H9 (cell line): ENCODE data around the gene ZSWIM3. TPM values are rescaled to one million over a fixed set of nuclear protein-coding genes. Genes with fewer than 3 reads are reported as not detected.

Experiments used
- DNase-seq: peaks from one replicate; pipeline ENCODE4 v3.0.0-alpha.2; 2017
- H2AFZ ChIP-seq: one replicate; pipeline ENCODE4 v1.6.1; 2013; ENCODE audit warnings: mild to moderate bottlenecking, low read length, control low read depth, moderate library complexity
- H2AK5ac ChIP-seq: 2 replicates; pipeline ENCODE4 v1.6.1; 2013; ENCODE audit warnings: low read length, control low read depth, mixed read lengths; ENCODE audit not compliant: insufficient read length
- H2BK120ac ChIP-seq: one replicate; pipeline ENCODE4 v1.6.1; 2013; ENCODE audit warnings: low read depth, mild to moderate bottlenecking, low read length, control low read depth, inconsistent platforms; ENCODE audit not compliant: poor library complexity, severe bottlenecking
- H2BK12ac ChIP-seq: 2 replicates; pipeline ENCODE4 v1.6.1; 2013; ENCODE audit warnings: low read length, control low read depth, mixed read lengths, low read depth; ENCODE audit not compliant: insufficient read length
- H2BK15ac ChIP-seq: 2 replicates; pipeline ENCODE4 v1.6.1; 2013; ENCODE audit warnings: low read depth, low read length, control low read depth
- H2BK20ac ChIP-seq: one replicate; pipeline ENCODE4 v1.6.1; 2013; ENCODE audit warnings: low read depth, mild to moderate bottlenecking, low read length, control low read depth, inconsistent platforms; ENCODE audit not compliant: poor library complexity, severe bottlenecking
- H2BK5ac ChIP-seq: 2 replicates; pipeline ENCODE4 v1.6.1; 2013; ENCODE audit warnings: low read length, control low read depth, mixed read lengths; ENCODE audit not compliant: insufficient read length
- H3K14ac ChIP-seq: 2 replicates; pipeline ENCODE4 v1.6.1; 2013; ENCODE audit warnings: low read length, control low read depth; ENCODE audit not compliant: insufficient read depth
- H3K18ac ChIP-seq: 2 replicates; pipeline ENCODE4 v1.6.1; 2013; ENCODE audit warnings: low read depth, mild to moderate bottlenecking, mixed read lengths, low read length, control low read depth; ENCODE audit not compliant: insufficient read length
- H3K23ac ChIP-seq: 2 replicates; pipeline ENCODE4 v1.6.1; 2013; ENCODE audit warnings: low read length, control low read depth, mixed read lengths, low read depth; ENCODE audit not compliant: insufficient read length
- H3K23me2 ChIP-seq: 2 replicates; pipeline ENCODE4 v1.6.1; 2013; ENCODE audit warnings: low read depth, mild to moderate bottlenecking, mixed read lengths, low read length, control low read depth; ENCODE audit not compliant: insufficient read length, poor library complexity, severe bottlenecking
- H3K27ac ChIP-seq: 2 replicates; pipeline ENCODE4 v1.5.1; 2013; ENCODE audit warnings: low read length, control low read depth, mixed read lengths, low read depth; ENCODE audit not compliant: insufficient read length
- H3K27me3 ChIP-seq: 2 replicates; pipeline ENCODE4 v1.6.1; 2013; ENCODE audit warnings: low read length, control low read depth, inconsistent platforms; ENCODE audit not compliant: insufficient read depth
- H3K4ac ChIP-seq: 2 replicates; pipeline ENCODE4 v1.6.1; 2013; ENCODE audit warnings: low read depth, mild to moderate bottlenecking, control low read depth, inconsistent platforms, low read length, moderate library complexity
- H3K4me1 ChIP-seq: 2 replicates; pipeline ENCODE4 v1.6.1; 2013; ENCODE audit warnings: low read length, control low read depth, inconsistent platforms; ENCODE audit not compliant: insufficient read depth
- H3K4me2 ChIP-seq: 2 replicates; pipeline ENCODE4 v1.6.1; 2013; ENCODE audit warnings: low read length, control low read depth, mixed read lengths; ENCODE audit not compliant: insufficient read length, insufficient read depth
- H3K56ac ChIP-seq: 2 replicates; pipeline ENCODE4 v1.6.1; 2013; ENCODE audit warnings: low read depth, mild to moderate bottlenecking, mixed read lengths, low read length, control low read depth; ENCODE audit not compliant: insufficient read length
- H3K79me1 ChIP-seq: 2 replicates; pipeline ENCODE4 v1.6.1; 2013; ENCODE audit warnings: low read depth, mild to moderate bottlenecking, moderate library complexity, low read length, control low read depth, inconsistent platforms; ENCODE audit not compliant: insufficient read depth, poor library complexity, severe bottlenecking
- H3K79me2 ChIP-seq: 2 replicates; pipeline ENCODE4 v1.6.1; 2013; ENCODE audit warnings: low read length, control low read depth, inconsistent platforms; ENCODE audit not compliant: insufficient read depth
- H3K9ac ChIP-seq: 2 replicates; pipeline ENCODE4 v1.6.1; 2013; ENCODE audit warnings: low read length, control low read depth, mixed read lengths; ENCODE audit not compliant: insufficient read length; ENCODE audit errors: extremely low read depth
- H3K9me3 ChIP-seq: one replicate; pipeline ENCODE4 v1.6.1; 2013; ENCODE audit warnings: low read depth, low read length, inconsistent platforms; ENCODE audit not compliant: control insufficient read depth
- H3T11ph ChIP-seq: one replicate; pipeline ENCODE4 v1.6.1; 2013; ENCODE audit warnings: mild to moderate bottlenecking, low read length, control low read depth, inconsistent platforms
- H4K20me1 ChIP-seq: one replicate; pipeline ENCODE4 v1.6.1; 2013; ENCODE audit not compliant: control insufficient read depth, insufficient read length, insufficient read depth
- H4K5ac ChIP-seq: 2 replicates; pipeline ENCODE4 v1.6.1; 2013; ENCODE audit warnings: low read depth, mild to moderate bottlenecking, mixed read lengths, low read length, control low read depth; ENCODE audit not compliant: insufficient read length
- H4K8ac ChIP-seq: replicated peaks from 2 replicates; pipeline ENCODE4 v1.6.1; 2013; ENCODE audit warnings: low read length, control low read depth, mixed read lengths, low read depth; ENCODE audit not compliant: insufficient read length
- H4K91ac ChIP-seq: 2 replicates; pipeline ENCODE4 v1.6.1; 2013; ENCODE audit warnings: low read depth, mild to moderate bottlenecking, moderate library complexity, mixed read lengths, low read length, control low read depth; ENCODE audit not compliant: insufficient read length
- H3K27ac Mint-ChIP-seq, 3 experiments: 2 replicates in 2 of 3; 3 replicates in 1 of 3; pipeline ENCODE4 v1.8.0; 2020 to 2021; ENCODE audit warnings: mixed read lengths in 3 of 3, mild to moderate bottlenecking in 1 of 3, moderate library complexity in 1 of 3
- H3K27me3 Mint-ChIP-seq: 2 replicates; pipeline ENCODE4 v1.8.0; 2021; ENCODE audit warnings: low read depth, mild to moderate bottlenecking, moderate library complexity, mixed read lengths
- H3K36me3 Mint-ChIP-seq, 3 experiments: 2 replicates in 2 of 3; 3 replicates in 1 of 3; pipeline ENCODE4 v1.8.0; 2020 to 2021; ENCODE audit warnings: low read depth in 3 of 3, mixed read lengths in 3 of 3; ENCODE audit not compliant: insufficient read depth in 1 of 3
- H3K4me1 Mint-ChIP-seq, 2 experiments: 2 replicates each; pipeline ENCODE4 v1.8.0; 2020; ENCODE audit warnings: mixed read lengths in 2 of 2
- H3K4me3 Mint-ChIP-seq, 2 experiments: 2 replicates in 1 of 2; 3 replicates in 1 of 2; pipeline ENCODE4 v1.8.0; 2020 to 2021; ENCODE audit warnings: mild to moderate bottlenecking in 2 of 2, mixed read lengths in 2 of 2, moderate library complexity in 1 of 2
- H3K9me3 Mint-ChIP-seq, 2 experiments: 2 replicates in 1 of 2; 3 replicates in 1 of 2; pipeline ENCODE4 v1.8.0; 2020; ENCODE audit warnings: mild to moderate bottlenecking in 2 of 2, mixed read lengths in 2 of 2, moderate library complexity in 1 of 2
- CTCF ChIP-seq: fragments of 200-600 bp; sonication (generic); conservative IDR thresholded peaks from 3 replicates; pipeline ENCODE4 v1.8.0; 2021; ENCODE audit warnings: antibody characterized with exemption, mild to moderate bottlenecking
- WGBS: extraction: QIAGEN DNeasy Blood & Tissue Kit; methylation state at CpG from one replicate; pipeline ENCODE4 v1.1.7; 2013; ENCODE audit warnings: missing lambda C conversion rate, low lambda C conversion rate, mixed read lengths; ENCODE audit not compliant: insufficient read length; ENCODE audit errors: extremely low coverage; 5-methylcytosine and 5-hydroxymethylcytosine counted together
- total RNA-seq: library from RNA; stranded (reverse); gene quantifications from 2 replicates; pipeline ENCODE4 v1.2.1, GENCODE V29; 2021

Gene ZSWIM3
- total RNA-seq, 1 experiment from 2014 or later, result 8.0 TPM

- WGBS, result no CpG with 5 or more reads among the region's 9 CpGs
- H2BK120ac ChIP-seq, result no peak overlapping the region
- no peaks in the 10 kb centered on the region for H3K27me3 ChIP-seq
- no peak overlapping the region for H3K14ac ChIP-seq
- no peak overlapping the region for H3K4ac ChIP-seq
- no peak overlapping the region for H2BK12ac ChIP-seq
- Mint-ChIP-seq H3K27me3 (peaks cover 3% of the 10 kb centered on the region), H3K36me3 (peaks cover 31 to 42% (median 39%) of the 10 kb centered on the region in 3 experiments), H3K9me3 (peaks cover 0 to 3% of the 10 kb centered on the region in 2 experiments; a peak in 2 of 5 replicates), H3K4me1 (peaks cover 17 to 22% of the 10 kb centered on the region in 2 experiments), H3K27ac (peak overlapping the region in 1 of 3 experiments; percentile 91; a peak in 2 of 7 replicates), H3K4me3 (no peak overlapping the region)
- TF ChIP-seq CTCF, result no peak
- H3K79me1 ChIP-seq, result peaks cover 3% of the 10 kb centered on the region
- no peak overlapping the region for H3K4me2 ChIP-seq
- no peak overlapping the region for H4K5ac ChIP-seq
- peaks cover 7% of the 10 kb centered on the region for H3K23me2 ChIP-seq
- H3K9ac ChIP-seq, result no peak overlapping the region
- no peak overlapping the region for H3K23ac ChIP-seq
- no peaks in the 10 kb centered on the region for H4K20me1 ChIP-seq
- H2BK15ac ChIP-seq, result no peak overlapping the region
- no peak overlapping the region for H3K18ac ChIP-seq
- no peak overlapping the region for H4K8ac ChIP-seq
- no peaks in the 10 kb centered on the region for H3K9me3 ChIP-seq
- no peaks in the 10 kb centered on the region for H3K4me1 ChIP-seq
- no peak overlapping the region for H3T11ph ChIP-seq
- peaks cover 10% of the 10 kb centered on the region; the same call in 1 of the 2 replicates for H3K79me2 ChIP-seq
- no peak overlapping the region for H2BK5ac ChIP-seq
- H2BK20ac ChIP-seq, result no peak overlapping the region
- no peak overlapping the region for H2AFZ ChIP-seq
- no peak for DNase-seq
- H3K27ac ChIP-seq, result no peak overlapping the region
- H3K56ac ChIP-seq, result no peak overlapping the region
- H2AK5ac ChIP-seq, result no peak overlapping the region
- H4K91ac ChIP-seq, result no peak overlapping the region
These were observed 39.8 kb upstream of the ZSWIM3 start for GRCh38 chr20:45817376-45818194.
